H1 (cell line): ENCODE data around the gene MXI1. TPM values are rescaled to one million over a fixed set of nuclear protein-coding genes. Genes with fewer than 3 reads are reported as not detected.

ENCODE experiments used
- CTCF ChIA-PET: fragments of 300-600 bp; sonication (Branson Sonifier 250); formaldehyde crosslinking; loops from one replicate; lab custom pipeline; 2021; ENCODE audit not compliant: partially characterized antibody; lab: Charles Lee
- POLR2A ChIA-PET: fragments of 300-600 bp; sonication (Branson Sonifier 250); formaldehyde crosslinking; loops from one replicate; lab custom pipeline; 2021; ENCODE audit warnings: inconsistent platforms; ENCODE audit not compliant: partially characterized antibody; lab: Charles Lee
- DNase-seq, 2 experiments: peaks; one replicate each; pipeline versions ENCODE4 v3.0.0 to v3.0.0-alpha.2; 2010 to 2022; ENCODE audit warnings: low spot score in 2 of 2, low read depth in 1 of 2, mixed read lengths in 1 of 2
- FAIRE-seq: peaks from 2 replicates; lab custom pipeline; 2011; peaks lifted over from hg19 to GRCh38; lab: Jason Lieb, UNC
- H2AFZ ChIP-seq: 2 replicates; pipeline ENCODE4 v1.8.1; 2012; ENCODE audit warnings: low read length, inconsistent platforms
- H2AK5ac ChIP-seq: 2 replicates; pipeline ENCODE4 v1.6.1; 2013; ENCODE audit warnings: low read depth, low read length
- H2BK120ac ChIP-seq: replicated peaks from 2 replicates; pipeline ENCODE3; 2013; ENCODE audit warnings: low read depth, low read length, inconsistent platforms
- H2BK12ac ChIP-seq: 2 replicates; pipeline ENCODE4 v1.6.1; 2013; ENCODE audit warnings: low read depth, low read length
- H2BK15ac ChIP-seq: 2 replicates; pipeline ENCODE4 v1.6.1; 2013; ENCODE audit warnings: low read length
- H2BK20ac ChIP-seq: 2 replicates; pipeline ENCODE4 v1.6.1; 2013; ENCODE audit warnings: low read length
- H2BK5ac ChIP-seq: 2 replicates; pipeline ENCODE4 v1.6.1; 2013; ENCODE audit warnings: low read depth, low read length
- H3K14ac ChIP-seq: 2 replicates; pipeline ENCODE4 v1.6.1; 2013; ENCODE audit warnings: inconsistent platforms; ENCODE audit not compliant: insufficient read length
- H3K18ac ChIP-seq: 2 replicates; pipeline ENCODE4 v1.6.1; 2013; ENCODE audit warnings: low read length; ENCODE audit errors: extremely low read depth
- H3K23ac ChIP-seq: 2 replicates; pipeline ENCODE4 v1.6.1; 2013; ENCODE audit warnings: inconsistent platforms; ENCODE audit not compliant: insufficient read length
- H3K23me2 ChIP-seq: 2 replicates; pipeline ENCODE4 v1.6.1; 2013; ENCODE audit warnings: low read depth, low read length
- H3K27ac ChIP-seq: 2 replicates; pipeline ENCODE4 v1.6.1; 2011; ENCODE audit warnings: low read depth, low read length, inconsistent platforms
- H3K27me3 ChIP-seq, 4 experiments: replicated peaks in 1 of 4; 1 replicate in 1 of 4; 2 replicates in 3 of 4; pipeline versions ENCODE4 v1.6.1 to v1.8.1; 2011 to 2013; ENCODE audit warnings: low read length in 3 of 4, mild to moderate bottlenecking in 3 of 4, inconsistent platforms in 2 of 4, mixed read lengths in 2 of 4, moderate library complexity in 1 of 4; ENCODE audit not compliant: control insufficient read depth in 3 of 4, insufficient read depth in 3 of 4; ENCODE audit errors: extremely low read depth in 1 of 4
- H3K36me3 ChIP-seq, 4 experiments: 2 replicates each; pipeline versions ENCODE4 v1.6.1 to v1.8.1; 2011 to 2013; ENCODE audit warnings: mild to moderate bottlenecking in 4 of 4, low read length in 3 of 4, moderate library complexity in 2 of 4, control low read depth in 1 of 4, inconsistent platforms in 1 of 4; ENCODE audit not compliant: insufficient read depth in 4 of 4, control insufficient read depth in 2 of 4
- H3K4ac ChIP-seq: replicated peaks from 2 replicates; pipeline ENCODE3; 2013; ENCODE audit warnings: low read length, low read depth, mixed read lengths, inconsistent platforms; ENCODE audit not compliant: insufficient read length
- H3K4me1 ChIP-seq, 4 experiments: replicated peaks in 1 of 4; 1 replicate in 1 of 4; 2 replicates in 3 of 4; pipeline versions ENCODE4 v1.6.1 to v1.8.1; 2011 to 2013; ENCODE audit warnings: low read length in 3 of 4, inconsistent platforms in 2 of 4, mixed read lengths in 1 of 4; ENCODE audit not compliant: insufficient read depth in 4 of 4, control insufficient read depth in 3 of 4
- H3K4me2 ChIP-seq, 2 experiments: 2 replicates each; pipeline versions ENCODE4 v1.6.1 to v1.8.1; 2011 to 2013; ENCODE audit warnings: low read depth in 2 of 2, low read length in 2 of 2, control low read depth in 1 of 2, inconsistent platforms in 1 of 2, mild to moderate bottlenecking in 1 of 2; ENCODE audit not compliant: insufficient read depth in 1 of 2
- H3K4me3 ChIP-seq, 4 experiments: fragments of 200-600, 300-600 bp in 1 of 4; sonication (generic), shearing (Covaris generic), sonication (Bioruptor Twin) in 1 of 4; 2 replicates each; pipeline versions ENCODE4 v1.5.1 to v1.8.1; 2011 to 2016; ENCODE audit warnings: low read length in 4 of 4, low read depth in 3 of 4, control low read depth in 2 of 4, inconsistent platforms in 2 of 4, mild to moderate bottlenecking in 2 of 4, mixed read lengths in 1 of 4, moderate library complexity in 1 of 4; ENCODE audit not compliant: insufficient read depth in 2 of 4; ENCODE audit errors: extremely low read depth in 1 of 4
- H3K56ac ChIP-seq: replicated peaks from 2 replicates; pipeline ENCODE3; 2013; ENCODE audit warnings: low read depth, mild to moderate bottlenecking, mixed read lengths, low read length, inconsistent platforms; ENCODE audit not compliant: insufficient read length
- H3K79me1 ChIP-seq: 2 replicates; pipeline ENCODE4 v1.6.1; 2013; ENCODE audit warnings: low read depth, low read length, control low read depth
- H3K79me2 ChIP-seq, 2 experiments: 2 replicates each; pipeline versions ENCODE4 v1.6.1 to v1.8.1; 2012 to 2013; ENCODE audit warnings: low read length in 2 of 2, mild to moderate bottlenecking in 2 of 2, inconsistent platforms in 1 of 2; ENCODE audit not compliant: insufficient read depth in 2 of 2, control insufficient read depth in 1 of 2
- H3K9ac ChIP-seq, 4 experiments: replicated peaks in 1 of 4; 1 replicate in 1 of 4; 2 replicates in 3 of 4; pipeline versions ENCODE4 v1.6.1 to v1.8.1; 2011 to 2013; ENCODE audit warnings: low read depth in 3 of 4, low read length in 3 of 4, control low read depth in 2 of 4, mild to moderate bottlenecking in 2 of 4, moderate library complexity in 2 of 4, inconsistent platforms in 1 of 4; ENCODE audit errors: extremely low read depth in 1 of 4
- H3K9me3 ChIP-seq, 2 experiments: 2 replicates each; pipeline versions ENCODE4 v1.6.1 to v1.8.1; 2012 to 2013; ENCODE audit warnings: mild to moderate bottlenecking in 2 of 2, moderate library complexity in 2 of 2, control low read depth in 1 of 2, inconsistent platforms in 1 of 2, low read depth in 1 of 2, low read length in 1 of 2, mixed read lengths in 1 of 2; ENCODE audit not compliant: insufficient read depth in 2 of 2
- H4K20me1 ChIP-seq, 2 experiments: replicated peaks in 1 of 2; 2 replicates each; pipeline versions ENCODE3 to v1.8.1; 2011 to 2013; ENCODE audit warnings: inconsistent platforms in 2 of 2, low read length in 2 of 2, mild to moderate bottlenecking in 1 of 2; ENCODE audit not compliant: insufficient read depth in 2 of 2, control insufficient read depth in 1 of 2
- H4K5ac ChIP-seq: 2 replicates; pipeline ENCODE4 v1.6.1; 2013; ENCODE audit warnings: low read length, low read depth, mixed read lengths, inconsistent platforms; ENCODE audit not compliant: insufficient read length
- H4K8ac ChIP-seq: 2 replicates; pipeline ENCODE4 v1.8.0; 2013; ENCODE audit warnings: mild to moderate bottlenecking, moderate library complexity, low read length, inconsistent platforms; ENCODE audit not compliant: insufficient read depth; ENCODE audit errors: extremely low read depth
- H4K91ac ChIP-seq: replicated peaks from 2 replicates; pipeline ENCODE3; 2013; ENCODE audit warnings: low read length, mixed read lengths, inconsistent platforms; ENCODE audit not compliant: insufficient read length
- BACH1 ChIP-seq: IDR thresholded peaks from 2 replicates; pipeline ENCODE4 v1.6.1; 2012; ENCODE audit warnings: low read length, improper control_type of control experiment
- BRCA1 ChIP-seq: IDR thresholded peaks from 2 replicates; pipeline ENCODE4 v1.6.1; 2012; ENCODE audit warnings: low read depth, low read length, improper control_type of control experiment
- TAF1 ChIP-seq: IDR thresholded peaks from 2 replicates; pipeline ENCODE4 v1.6.1; 2011; ENCODE audit warnings: mild to moderate bottlenecking, low read depth, low read length
- WGBS, 2 experiments: shearing (Covaris generic) in 1 of 2; methylation state at CpG; one replicate each; pipeline versions ENCODE4 v1.1.6 to v1.1.7; 2013 to 2015; ENCODE audit warnings: low lambda C conversion rate in 2 of 2, mixed read lengths in 2 of 2, inconsistent platforms in 1 of 2, low coverage in 1 of 2, missing lambda C conversion rate in 1 of 2; ENCODE audit not compliant: insufficient replicate concordance in 2 of 2, insufficient coverage in 1 of 2, insufficient read length in 1 of 2; ENCODE audit errors: extremely low coverage in 1 of 2, missing lambda C conversion rate in 1 of 2; 5-methylcytosine and 5-hydroxymethylcytosine counted together
- polyA plus RNA-seq, 7 experiments: library from polyadenylated mRNA; depleted of rRNA in 3 of 7; stranded (reverse) in 5 of 7; unstranded in 2 of 7; fragments of >200 nt in 5 of 7; fragments of 200-250 nt in 2 of 7; gene quantifications; 1 replicate in 5 of 7; 2 replicates in 1 of 7; 4 replicates in 1 of 7; pipeline versions ENCODE4 v1.2.1 to v1.2.3, GENCODE V29; 2011 to 2013; ENCODE audit warnings: missing spikeins in 2 of 7, mixed read lengths in 2 of 7
- total RNA-seq: library from RNA; stranded (reverse); fragmentation: NEBNext Ultra II Directional; extraction: Animal tissue kit (Norgen Biotek cat#: 25700); gene quantifications from 2 replicates; pipeline ENCODE4 v1.2.1, GENCODE V29; 2021

The MXI1 gene
- total and polyA plus RNA-seq, 2 of the 8 experiments (the other 6 are each of a cell fraction or from before 2014, with no cell fraction given): 5.7 to 8.8 TPM

DNA sequence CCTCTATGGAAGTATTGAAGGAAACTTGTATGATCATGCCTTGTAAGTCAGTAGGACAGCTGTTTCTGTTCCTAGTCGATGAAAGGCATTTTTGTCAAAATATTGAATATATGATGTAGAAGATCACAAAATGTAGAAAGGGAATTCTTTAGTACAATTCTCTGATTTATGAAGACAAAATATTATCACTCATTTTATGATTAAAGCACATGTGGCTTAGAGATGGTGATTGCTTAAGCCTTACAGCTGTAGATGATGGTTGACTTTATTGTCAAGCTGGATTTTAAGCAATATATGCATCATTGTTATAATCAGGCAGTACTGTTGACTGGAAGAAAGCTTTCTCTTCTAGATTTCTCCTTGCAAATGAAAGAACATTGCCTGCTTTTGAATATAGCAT is 26.4 kb downstream of the MXI1 start:
- H2AFZ ChIP-seq: no peak overlapping the region
- H2BK120ac ChIP-seq: no peak overlapping the region
- no peaks in the 10 kb centered on the region for H3K23me2 ChIP-seq
- H2AK5ac ChIP-seq: no peak overlapping the region
- WGBS, 2 experiments: 87% methylated on average over 1 of the region's 1 CpG; no CpG with 5 or more reads in 1 of the 2 experiments
- H3K9me3 ChIP-seq: no peaks in the 10 kb centered on the region
- DNase-seq (no peak), FAIRE-seq (no peak)
- H3K56ac ChIP-seq: no peak overlapping the region
- no peaks in the 10 kb centered on the region for H3K79me2 ChIP-seq
- no peak overlapping the region for H3K14ac ChIP-seq
- no peaks in the 10 kb centered on the region for H4K20me1 ChIP-seq
- no peak overlapping the region for H3K4me3 ChIP-seq
- H3K79me1 ChIP-seq: no peaks in the 10 kb centered on the region
- no peak overlapping the region for H2BK12ac ChIP-seq
- CTCF ChIA-PET: interaction anchor here (0.6 kb wide), 1 partner anchor 496 kb away, joined by 4 read pairs; no protein-coding TSS in a partner anchor
- H3K9ac ChIP-seq: no peak overlapping the region
- no peak overlapping the region for H3K23ac ChIP-seq
- H2BK20ac ChIP-seq: no peak overlapping the region
- no peak overlapping the region for H4K8ac ChIP-seq
- H3K36me3 ChIP-seq: no peaks in the 10 kb centered on the region
- no peak overlapping the region for H2BK15ac ChIP-seq
- H3K18ac ChIP-seq: no peak overlapping the region
- peaks cover 0 to 1% (median 0%) of the 10 kb centered on the region in 4 experiments; a peak in 1 of 7 replicates for H3K27me3 ChIP-seq
- no peak overlapping the region for H3K4ac ChIP-seq
- H4K91ac ChIP-seq: no peak overlapping the region
- no peak for TF ChIP-seq BRCA1
- TF ChIP-seq TAF1: no peak
- TF ChIP-seq BACH1: no peak
- H4K5ac ChIP-seq: no peak overlapping the region
- H3K4me2 ChIP-seq: no peak overlapping the region
- H2BK5ac ChIP-seq: no peak overlapping the region
- POLR2A ChIA-PET: no interaction called here
- H3K4me1 ChIP-seq: no peaks in the 10 kb centered on the region
- no peak overlapping the region for H3K27ac ChIP-seq
